Measurements from ENCODE around the gene HDAC4.

The HDAC4 gene

GRCh38 chr2:239166201-239166834 lies 234.5 kb downstream of the HDAC4 start:
- no peak for DNase-seq (ENCODE audit: low read depth)

GRCh38 chr2:239165206-239165831 lies 235.5 kb downstream of the HDAC4 start:
- no peak for DNase-seq (ENCODE audit: low read depth)

- no peak for DNase-seq (ENCODE audit: low read depth)
Observed at GRCh38 chr2:239164335-239164871, 236.4 kb downstream of the HDAC4 start.

GRCh38 chr2:239163688-239164334 lies 237.0 kb downstream of the HDAC4 start:
- no peak for DNase-seq (ENCODE audit: low read depth)

- no peak for DNase-seq (ENCODE audit: low read depth)
Observed at GRCh38 chr2:239162976-239163687, 237.7 kb downstream of the HDAC4 start.

- no peak for DNase-seq (ENCODE audit: low read depth)
Observed at GRCh38 chr2:239162141-239162821, 238.5 kb downstream of the HDAC4 start.

- no peak for DNase-seq (ENCODE audit: low read depth)
Observed at GRCh38 chr2:239161711-239162140, 239.1 kb downstream of the HDAC4 start.

GRCh38 chr2:239160226-239161143 lies 240.3 kb downstream of the HDAC4 start:
- no peak for DNase-seq (ENCODE audit: low read depth)

- DNase-seq (ENCODE audit: low read depth) = no peak
Observed at GRCh38 chr2:239159476-239159911, 241.3 kb downstream of the HDAC4 start.

GRCh38 chr2:239158641-239159475 lies 242.0 kb downstream of the HDAC4 start:
- DNase-seq (ENCODE audit: low read depth) = no peak

- DNase-seq (ENCODE audit: low read depth) = no peak
Observed at GRCh38 chr2:239157771-239158170, 243.0 kb downstream of the HDAC4 start.

- DNase-seq (ENCODE audit: low read depth) = no peak
Observed at GRCh38 chr2:239157269-239157668, 243.6 kb downstream of the HDAC4 start.

- no peak for DNase-seq (ENCODE audit: low read depth)
Observed at GRCh38 chr2:239156516-239157265, 244.1 kb downstream of the HDAC4 start.

- no peak for DNase-seq (ENCODE audit: low read depth)
Observed at GRCh38 chr2:239155806-239156480, 244.9 kb downstream of the HDAC4 start.

GRCh38 chr2:239154971-239155805 lies 245.6 kb downstream of the HDAC4 start:
- DNase-seq (ENCODE audit: low read depth) = no peak

- DNase-seq (ENCODE audit: low read depth) = no peak
Observed at GRCh38 chr2:239153806-239154591, 246.8 kb downstream of the HDAC4 start.

- no peak for DNase-seq (ENCODE audit: low read depth)
Observed at GRCh38 chr2:239152916-239153305, 247.9 kb downstream of the HDAC4 start.
